IMR-90 (cell line): ENCODE results near the gene LRP6. TPM values are rescaled to one million over a fixed set of nuclear protein-coding genes. Genes with fewer than 3 reads are reported as not detected.

ENCODE experiments used
- ATAC-seq: fragments of 200-7000 bp; cut with Tn5 transposase; 2 replicates; pipeline ENCODE4 v1.9.1; 2020; ENCODE audit warnings: low read depth, mild to moderate bottlenecking, moderate library complexity
- BruUV-seq: library from RNA; stranded (reverse); fragments of 400-500 nt; replicated peaks from 2 replicates; lab custom pipeline; 2021; lab: Mats Ljungman, UMichigan
- CTCF ChIA-PET: fragments of 300-600 bp; formaldehyde crosslinking; extraction: SDS; loops from one replicate; lab custom pipeline; 2021; ENCODE audit warnings: antibody characterized with exemption; lab: Yijun Ruan, JAX
- POLR2A ChIA-PET: fragments of 300-600 bp; sonication (Branson Sonifier 250); formaldehyde crosslinking; loops from one replicate; lab custom pipeline; 2022; ENCODE audit warnings: antibody characterized with exemption; ENCODE audit not compliant: unreplicated experiment; lab: Charles Lee
- DNase-seq: peaks from one replicate; pipeline ENCODE4 v3.0.0; 2013
- H2AFZ ChIP-seq: replicated peaks from 2 replicates; pipeline ENCODE3; 2013; ENCODE audit warnings: low read length, mild to moderate bottlenecking; ENCODE audit not compliant: poor library complexity
- H2AK5ac ChIP-seq: 2 replicates; pipeline ENCODE4 v1.6.1; 2013; ENCODE audit warnings: low read depth, low read length, inconsistent platforms
- H2AK9ac ChIP-seq: replicated peaks from 2 replicates; pipeline ENCODE3; 2013; ENCODE audit warnings: mild to moderate bottlenecking, low read depth, low read length, moderate library complexity; ENCODE audit not compliant: poor library complexity
- H2BK120ac ChIP-seq: 2 replicates; pipeline ENCODE4 v1.6.1; 2013; ENCODE audit warnings: low read depth, low read length, inconsistent platforms
- H2BK15ac ChIP-seq: 3 replicates; pipeline ENCODE4 v1.6.1; 2013; ENCODE audit warnings: low read depth, low read length, inconsistent platforms
- H2BK20ac ChIP-seq: 2 replicates; pipeline ENCODE4 v1.6.1; 2013; ENCODE audit warnings: low read depth, mild to moderate bottlenecking, inconsistent platforms, low read length, moderate library complexity
- H2BK5ac ChIP-seq: 2 replicates; pipeline ENCODE4 v1.6.1; 2013; ENCODE audit warnings: mild to moderate bottlenecking, low read depth, low read length, inconsistent platforms; ENCODE audit not compliant: poor library complexity, severe bottlenecking
- H3K14ac ChIP-seq: replicated peaks from 2 replicates; pipeline ENCODE4 v1.6.1; 2013; ENCODE audit warnings: low read depth, low read length, inconsistent platforms
- H3K18ac ChIP-seq: 2 replicates; pipeline ENCODE4 v1.6.1; 2013; ENCODE audit warnings: low read depth, low read length, control low read depth
- H3K23ac ChIP-seq: 2 replicates; pipeline ENCODE4 v1.6.1; 2013; ENCODE audit warnings: low read depth, low read length, inconsistent platforms
- H3K27ac ChIP-seq: 2 replicates; pipeline ENCODE4 v1.5.1; 2013; ENCODE audit warnings: mild to moderate bottlenecking, control low read depth, low read length; ENCODE audit not compliant: insufficient read depth
- H3K27me3 ChIP-seq: 2 replicates; pipeline ENCODE4 v1.6.1; 2013; ENCODE audit warnings: low read length; ENCODE audit not compliant: control insufficient read depth, insufficient read depth
- H3K36me3 ChIP-seq: 2 replicates; pipeline ENCODE4 v1.6.1; 2013; ENCODE audit warnings: low read length, mixed read lengths; ENCODE audit not compliant: control insufficient read depth, insufficient read depth
- H3K4ac ChIP-seq: 2 replicates; pipeline ENCODE4 v1.6.1; 2013; ENCODE audit warnings: low read depth, low read length, inconsistent platforms
- H3K4me1 ChIP-seq: 2 replicates; pipeline ENCODE4 v1.6.1; 2013; ENCODE audit warnings: low read length, mixed read lengths; ENCODE audit not compliant: control insufficient read depth, insufficient read depth
- H3K4me2 ChIP-seq: 2 replicates; pipeline ENCODE4 v1.6.1; 2013; ENCODE audit warnings: low read depth, mild to moderate bottlenecking, control low read depth, low read length, moderate library complexity
- H3K4me3 ChIP-seq: 2 replicates; pipeline ENCODE4 v1.5.1; 2013; ENCODE audit warnings: low read depth, mild to moderate bottlenecking, control low read depth, low read length, moderate library complexity; ENCODE audit not compliant: insufficient read depth
- H3K56ac ChIP-seq: 2 replicates; pipeline ENCODE4 v1.6.1; 2013; ENCODE audit warnings: low read length, inconsistent platforms; ENCODE audit not compliant: insufficient read depth; ENCODE audit errors: extremely low read depth
- H3K79me1 ChIP-seq, 2 experiments: 2 replicates each; pipeline ENCODE4 v1.6.1; 2013; ENCODE audit warnings: low read length in 2 of 2, inconsistent platforms in 1 of 2, low read depth in 1 of 2
- H3K9ac ChIP-seq: 2 replicates; pipeline ENCODE4 v1.6.1; 2013; ENCODE audit warnings: low read depth, low read length, control low read depth
- H3K9me1 ChIP-seq: 2 replicates; pipeline ENCODE4 v1.6.1; 2013; ENCODE audit warnings: low read length, inconsistent platforms; ENCODE audit not compliant: insufficient read depth
- H3K9me3 ChIP-seq: 2 replicates; pipeline ENCODE4 v1.6.1; 2013; ENCODE audit warnings: low read length; ENCODE audit not compliant: control insufficient read depth, insufficient read depth
- H4K20me1 ChIP-seq: 2 replicates; pipeline ENCODE4 v1.6.1; 2013; ENCODE audit warnings: low read length, inconsistent platforms; ENCODE audit not compliant: insufficient read depth
- H4K5ac ChIP-seq: 2 replicates; pipeline ENCODE4 v1.6.1; 2013; ENCODE audit warnings: mild to moderate bottlenecking, low read depth, low read length, control low read depth
- H4K8ac ChIP-seq, 2 experiments: 2 replicates each; pipeline ENCODE4 v1.6.1; 2013; ENCODE audit warnings: low read depth in 2 of 2, low read length in 2 of 2, control low read depth in 1 of 2, inconsistent platforms in 1 of 2
- H4K91ac ChIP-seq: 2 replicates; pipeline ENCODE4 v1.6.1; 2013; ENCODE audit warnings: low read depth, low read length, inconsistent platforms; ENCODE audit not compliant: insufficient read depth
- BHLHE40 ChIP-seq: fragments of 150-350 bp; IDR thresholded peaks from 2 replicates; pipeline ENCODE4 v1.6.1; 2016; ENCODE audit warnings: mild to moderate bottlenecking, low read depth, low read length
- CHD1 ChIP-seq: IDR thresholded peaks from 2 replicates; pipeline ENCODE4 v1.6.1; 2012; ENCODE audit warnings: low read depth, low read length, improper control_type of control experiment
- FOS ChIP-seq: fragments of 150-350 bp; IDR thresholded peaks from 2 replicates; pipeline ENCODE4 v1.6.1; 2016; ENCODE audit warnings: low read depth, low read length
- MAFK ChIP-seq: IDR thresholded peaks from 2 replicates; pipeline ENCODE4 v1.6.1; 2012; ENCODE audit warnings: low read depth, low read length, improper control_type of control experiment
- RAD21 ChIP-seq: IDR thresholded peaks from 2 replicates; pipeline ENCODE4 v1.6.1; 2012; ENCODE audit warnings: low read length, improper control_type of control experiment
- RFX5 ChIP-seq: IDR thresholded peaks from 2 replicates; pipeline ENCODE4 v1.8.0; 2012; ENCODE audit warnings: low read depth, mild to moderate bottlenecking, low read length, moderate library complexity
- WGBS, 2 experiments: methylation state at CpG; one replicate each; pipeline versions ENCODE4 v1.1.5 to v1.1.7; 2013; ENCODE audit warnings: missing lambda C conversion rate in 2 of 2; ENCODE audit not compliant: insufficient read length in 1 of 2; ENCODE audit errors: extremely low coverage in 2 of 2; 5-methylcytosine and 5-hydroxymethylcytosine counted together
- dilution Hi-C: fragments of 300-500 bp; cut with HindIII; formaldehyde crosslinking; loops from one replicate; pipeline ENCODE4 v1.14.3; 2018; ENCODE audit warnings: low sequenced_read_pairs; ENCODE audit not compliant: unreplicated experiment
- in situ Hi-C: fragments of 300-500 bp; cut with MboI; formaldehyde crosslinking; loops from 3 replicates; pipeline ENCODE4 v1.14.3; 2019; ENCODE audit warnings: low sequenced_read_pairs, inconsistent platforms, mixed read lengths
- intact Hi-C: fragments of 100-400 bp; cut with micrococcal nuclease; formaldehyde crosslinking; loops from 2 replicates; pipeline ENCODE4 v1.10.0; 2022
- polyA plus RNA-seq, 3 experiments: library from polyadenylated mRNA; depleted of rRNA; stranded (reverse); fragments of >200 nt; gene quantifications; 2 replicates each; pipeline ENCODE4 v1.2.3, GENCODE V29; 2012; ENCODE audit warnings: low replicate concordance in 1 of 3
- total RNA-seq: library from RNA; depleted of rRNA; stranded (reverse); fragments of >200 nt; gene quantifications from 2 replicates; pipeline ENCODE4 v1.2.3, GENCODE V29; 2012
- TF ChIP-seq, protein P1 (sequence below): fragments of 150-350 bp; IDR thresholded peaks from 2 replicates; pipeline ENCODE4 v1.6.1; 2016; ENCODE audit warnings: low read depth, mild to moderate bottlenecking, low read length, moderate library complexity, borderline replicate concordance

The LRP6 gene
- total and polyA plus RNA-seq, 2 of the 4 experiments (the other 2 are of a cell fraction) = 14.2 to 32.1 TPM

DNA sequence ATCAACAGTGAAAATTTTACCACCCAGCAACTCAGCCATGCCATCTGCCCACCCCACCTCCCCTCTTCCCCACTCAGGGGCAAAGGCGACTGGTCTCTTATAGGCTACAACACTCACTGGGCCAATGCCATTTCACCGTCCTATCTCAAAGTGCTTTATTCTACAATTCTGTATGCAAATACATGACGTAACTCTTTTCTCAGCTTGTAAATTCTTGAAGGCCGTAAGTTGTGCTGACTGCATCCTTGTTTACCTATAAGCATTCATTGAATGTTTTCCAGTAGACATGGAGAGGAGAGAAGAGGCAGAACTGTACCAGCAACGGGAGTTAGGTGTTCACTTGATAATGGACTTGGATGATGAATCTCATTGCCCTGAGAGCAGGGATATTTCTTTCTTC is 180.5 kb downstream of the LRP6 start:
- H3K4me3 ChIP-seq = no peak overlapping the region
- no peak overlapping the region for H2AFZ ChIP-seq
- intact Hi-C loops = no loop called here
- no peaks in the 10 kb centered on the region for H3K27me3 ChIP-seq
- no peak overlapping the region for H2BK5ac ChIP-seq
- H2BK20ac ChIP-seq = no peak overlapping the region
- no peak overlapping the region for H3K14ac ChIP-seq
- no peak overlapping the region for H3K4ac ChIP-seq
- ChIA-PET POLR2A (no interaction called here), CTCF (no interaction called here)
- TF ChIP-seq RAD21 (no peak), MAFK (no peak), BHLHE40 (no peak), FOS (no peak), CHD1 (no peak), RFX5 (no peak)
- TF ChIP-seq, protein P1, sequence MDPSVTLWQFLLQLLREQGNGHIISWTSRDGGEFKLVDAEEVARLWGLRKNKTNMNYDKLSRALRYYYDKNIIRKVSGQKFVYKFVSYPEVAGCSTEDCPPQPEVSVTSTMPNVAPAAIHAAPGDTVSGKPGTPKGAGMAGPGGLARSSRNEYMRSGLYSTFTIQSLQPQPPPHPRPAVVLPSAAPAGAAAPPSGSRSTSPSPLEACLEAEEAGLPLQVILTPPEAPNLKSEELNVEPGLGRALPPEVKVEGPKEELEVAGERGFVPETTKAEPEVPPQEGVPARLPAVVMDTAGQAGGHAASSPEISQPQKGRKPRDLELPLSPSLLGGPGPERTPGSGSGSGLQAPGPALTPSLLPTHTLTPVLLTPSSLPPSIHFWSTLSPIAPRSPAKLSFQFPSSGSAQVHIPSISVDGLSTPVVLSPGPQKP = no peak
- H4K8ac ChIP-seq = no peak overlapping the region
- H3K9me1 ChIP-seq = 0 out of 2 replicates have a peak, but pooled peaks cover 3% of the 10 kb centered on the region
- no peak overlapping the region for H3K9ac ChIP-seq
- in situ Hi-C loops = loop anchor here (10.0 kb wide), 1 partner anchor 248 kb away; no protein-coding TSS in a partner anchor
- H4K91ac ChIP-seq = no peak overlapping the region
- ATAC-seq (no peak), DNase-seq (no peak)
- no peak overlapping the region for H2AK9ac ChIP-seq
- H3K18ac ChIP-seq = no peak overlapping the region
- H3K9me3 ChIP-seq = no peaks in the 10 kb centered on the region
- H3K79me1 ChIP-seq = no peaks in the 10 kb centered on the region
- H4K20me1 ChIP-seq = no peaks in the 10 kb centered on the region
- dilution Hi-C loops = no loop called here
- BruUV-seq = no TSS peak
- WGBS, 2 experiments = 80% methylated on average over 2 of the region's 5 CpGs; no CpG with 5 or more reads in 1 of the 2 experiments
- H3K36me3 ChIP-seq = no peaks in the 10 kb centered on the region
- H3K4me2 ChIP-seq = no peak overlapping the region
- no peak overlapping the region for H3K27ac ChIP-seq
- no peak overlapping the region for H4K5ac ChIP-seq
- no peak overlapping the region for H2AK5ac ChIP-seq
- no peak overlapping the region for H2BK120ac ChIP-seq
- no peak overlapping the region for H2BK15ac ChIP-seq
- peaks cover 6% of the 10 kb centered on the region for H3K4me1 ChIP-seq
- H3K23ac ChIP-seq = no peak overlapping the region
- no peak overlapping the region for H3K56ac ChIP-seq
